OCI-LY7 (cell line): ENCODE measurements around the gene DEXI. TPM values are rescaled to one million over a fixed set of nuclear protein-coding genes. Genes with fewer than 3 reads are reported as not detected.
"Not testable (repeated sequence)": the region's sequence is repeated elsewhere in the genome, so short reads cannot be mapped to it uniquely, and the experiment has no call there.

Experiments used
- BruUV-seq: library from RNA; stranded (reverse); fragments of 400-500 nt; replicated peaks from 2 replicates; lab custom pipeline; 2021; lab: Mats Ljungman, UMichigan
- CTCF ChIA-PET: fragments of 300-600 bp; sonication (Branson Sonifier 250); formaldehyde crosslinking; loops from one replicate; lab custom pipeline; 2022; ENCODE audit warnings: antibody characterized with exemption; ENCODE audit not compliant: unreplicated experiment; lab: Charles Lee
- POLR2A ChIA-PET: fragments of 300-600 bp; sonication (Branson Sonifier 250); formaldehyde crosslinking; loops from one replicate; lab custom pipeline; 2022; ENCODE audit warnings: antibody characterized with exemption; lab: Charles Lee
- DNase-seq: peaks from one replicate; pipeline ENCODE4 v3.0.0-alpha.2; 2015; ENCODE audit warnings: low spot score
- H2AFZ ChIP-seq: fragments of 200-600 bp; sonication (generic), shearing (Covaris generic); 2 replicates; pipeline ENCODE4 v1.6.1; 2014; ENCODE audit warnings: mild to moderate bottlenecking, antibody characterized with exemption, low read length, moderate library complexity
- H3K27ac ChIP-seq: fragments of 200-600 bp; sonication (generic); 2 replicates; pipeline ENCODE4 v1.5.1; 2014; ENCODE audit warnings: mixed run types, low read depth, mild to moderate bottlenecking, moderate library complexity, low read length, inconsistent platforms; ENCODE audit not compliant: poor library complexity, severe bottlenecking
- H3K36me3 ChIP-seq: fragments of 200-600 bp; sonication (generic); 2 replicates; pipeline ENCODE4 v1.6.1; 2014; ENCODE audit warnings: mild to moderate bottlenecking, antibody characterized with exemption, low read length, moderate library complexity, mixed read lengths; ENCODE audit not compliant: insufficient read depth
- H3K4me1 ChIP-seq: fragments of 200-600 bp; sonication (generic); 2 replicates; pipeline ENCODE4 v1.5.1; 2014; ENCODE audit warnings: mild to moderate bottlenecking, low read length; ENCODE audit not compliant: insufficient read depth, poor library complexity, severe bottlenecking
- H3K4me2 ChIP-seq: fragments of 200-600 bp; sonication (generic); 2 replicates; pipeline ENCODE4 v1.6.1; 2014; ENCODE audit warnings: mild to moderate bottlenecking, low read length
- H3K4me3 ChIP-seq: fragments of 200-600 bp; sonication (generic); 2 replicates; pipeline ENCODE4 v1.5.1; 2014; ENCODE audit warnings: mild to moderate bottlenecking, low read depth, low read length; ENCODE audit not compliant: poor library complexity, severe bottlenecking
- H3K79me2 ChIP-seq: fragments of 200-600 bp; sonication (generic); 2 replicates; pipeline ENCODE4 v1.6.1; 2016; ENCODE audit warnings: low read depth, mild to moderate bottlenecking, low read length, moderate library complexity, mixed read lengths; ENCODE audit not compliant: insufficient read depth
- H3K9me2 ChIP-seq: fragments of 200-600 bp; sonication (generic); 2 replicates; pipeline ENCODE4 v1.6.1; 2016; ENCODE audit warnings: mild to moderate bottlenecking, low read length, mixed read lengths; ENCODE audit not compliant: insufficient read depth
- H3K9me3 ChIP-seq: fragments of 200-600 bp; sonication (generic); 2 replicates; pipeline ENCODE4 v1.6.1; 2014; ENCODE audit warnings: mild to moderate bottlenecking, mixed run types, low read length, mixed read lengths
- H4K20me1 ChIP-seq: fragments of 200-600 bp; sonication (generic); 2 replicates; pipeline ENCODE4 v1.6.1; 2014; ENCODE audit warnings: mild to moderate bottlenecking, antibody characterized with exemption, low read length, moderate library complexity, mixed read lengths; ENCODE audit not compliant: insufficient read depth
- CTCF ChIP-seq: fragments of 200-600 bp; sonication (generic); conservative IDR thresholded peaks from 2 replicates; pipeline ENCODE4 v1.5.1; 2014; ENCODE audit warnings: mild to moderate bottlenecking, antibody characterized with exemption, low read length, moderate library complexity, mixed read lengths
- EZH2phosphoT487 ChIP-seq: fragments of 200-600 bp; sonication (generic); IDR thresholded peaks from 2 replicates; pipeline ENCODE4 v1.6.1; 2018; ENCODE audit warnings: low read depth, borderline replicate concordance, mild to moderate bottlenecking, mixed run types, antibody characterized with exemption, low read length, moderate library complexity, mixed read lengths
- intact Hi-C: fragments of 100-400 bp; cut with micrococcal nuclease; formaldehyde crosslinking; loops from one replicate; pipeline ENCODE4 v1.10.0; 2022; ENCODE audit not compliant: unreplicated experiment
- total RNA-seq, 2 experiments: library from RNA; depleted of rRNA in 1 of 2; stranded (reverse); fragments of >200 nt in 1 of 2; shearing (Covaris generic) in 1 of 2; gene quantifications; 2 replicates each; pipeline ENCODE4 v1.2.3, GENCODE V29; 2014 to 2022

DEXI gene
- total RNA-seq, 2 experiments from 2014 or later = 15.1 to 17.6 TPM

DNA sequence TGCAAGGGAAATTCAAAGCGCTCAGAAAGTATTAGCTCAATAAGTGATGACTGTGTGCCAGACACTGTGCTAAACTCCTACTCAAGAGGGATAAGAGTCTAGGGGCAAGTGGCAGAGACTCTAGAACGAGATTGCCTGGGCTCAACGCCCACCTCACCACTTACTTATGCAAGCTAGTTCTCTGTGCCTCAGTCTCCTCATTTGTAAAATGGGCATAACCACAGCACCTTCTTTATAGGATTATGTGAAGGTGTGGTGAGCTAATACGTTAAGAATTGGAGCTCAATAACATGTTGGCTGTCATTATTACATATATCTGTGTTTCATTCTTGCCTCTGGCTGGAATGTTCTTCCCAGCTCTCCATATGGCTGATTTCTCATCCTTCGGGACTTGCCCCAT, 15.4 kb downstream of the DEXI start:
- H3K9me3 ChIP-seq = no peaks in the 10 kb centered on the region
- CTCF ChIA-PET = no interaction called here
- no peak overlapping the region for H3K4me3 ChIP-seq
- H3K4me2 ChIP-seq = no peak overlapping the region
- peaks cover 46% of the 10 kb centered on the region for H3K36me3 ChIP-seq
- POLR2A ChIA-PET = no interaction called here
- DNase-seq = no peak
- intact Hi-C loops = no loop called here
- H3K4me1 ChIP-seq = no peaks in the 10 kb centered on the region
- TSS peak; percentile 7 for BruUV-seq
- no peaks in the 10 kb centered on the region for H3K79me2 ChIP-seq
- H3K27ac ChIP-seq = no peak overlapping the region
- H2AFZ ChIP-seq = no peak overlapping the region
- H4K20me1 ChIP-seq = no peaks in the 10 kb centered on the region
- TF ChIP-seq CTCF (no peak), EZH2phosphoT487 (no peak)
- H3K9me2 ChIP-seq = no peaks in the 10 kb centered on the region

DNA sequence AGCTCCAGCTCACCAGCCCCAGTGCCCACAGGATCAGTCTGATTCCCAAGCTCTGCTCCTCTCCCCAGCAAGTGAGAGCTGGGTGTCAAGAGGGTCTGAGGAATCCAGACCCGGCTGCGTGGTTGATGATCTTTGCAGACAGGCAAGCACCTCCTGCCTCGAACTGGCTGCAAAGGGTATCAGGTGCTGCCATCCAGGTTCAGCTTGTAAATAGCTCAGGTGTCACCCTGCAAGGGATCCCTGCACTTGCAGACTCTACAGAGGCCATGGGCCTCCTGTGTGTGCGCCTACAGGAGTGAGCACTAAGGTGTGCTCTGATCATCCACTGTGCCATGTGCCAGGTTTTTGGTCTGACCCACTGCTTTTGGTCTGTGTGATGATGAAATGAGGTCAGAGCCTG, 16.2 kb downstream of the DEXI start:
- Histone ChIP-seq H3K36me3 (peaks cover 54% of the 10 kb centered on the region), H3K4me2 (no peak overlapping the region)

DNA sequence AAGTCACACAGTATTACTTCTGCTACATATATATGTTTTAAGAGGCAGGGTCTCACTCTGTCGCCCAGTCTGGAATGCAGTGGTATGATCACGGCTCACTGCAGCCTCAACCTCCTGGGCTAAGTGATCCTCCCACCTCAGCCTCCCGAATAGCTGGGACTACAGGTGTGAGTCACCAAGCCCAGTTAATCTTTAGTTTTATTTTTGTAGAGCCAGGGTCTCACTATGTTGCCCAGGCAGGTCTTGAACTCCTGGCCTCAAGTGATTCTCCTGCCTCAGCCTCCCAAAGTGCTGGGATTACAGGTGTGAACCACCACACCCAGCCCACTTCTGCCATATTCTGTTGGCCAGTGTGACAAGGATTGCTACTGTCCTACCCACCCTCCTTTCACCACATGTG, 17.0 kb downstream of the DEXI start:
- intact Hi-C loops, BruUV-seq, H3K4me2 ChIP-seq, H3K27ac ChIP-seq, H3K79me2 ChIP-seq, CTCF ChIA-PET, H4K20me1 ChIP-seq, H3K9me3 ChIP-seq, DNase-seq, H3K4me3 ChIP-seq, H3K4me1 ChIP-seq, POLR2A ChIA-PET, H2AFZ ChIP-seq, H3K9me2 ChIP-seq: not testable (repeated sequence)
- H3K36me3 ChIP-seq = peaks cover 60% of the 10 kb centered on the region

More for the DNA sequence above, 16.2 kb downstream of the DEXI start:
- BruUV-seq = no TSS peak
- Histone ChIP-seq H2AFZ (no peak overlapping the region), H3K9me2 (no peaks in the 10 kb centered on the region), H4K20me1 (no peaks in the 10 kb centered on the region), H3K4me3 (no peak overlapping the region), H3K4me1 (no peaks in the 10 kb centered on the region), H3K27ac (no peak overlapping the region), H3K9me3 (no peaks in the 10 kb centered on the region), H3K79me2 (no peaks in the 10 kb centered on the region)
- ChIA-PET POLR2A (no interaction called here), CTCF (no interaction called here)
- intact Hi-C loops = no loop called here
- DNase-seq = no peak
- TF ChIP-seq EZH2phosphoT487 (no peak), CTCF (no peak)
